Measurements from ENCODE around the gene MRTO4. TPM values are rescaled to one million over a fixed set of nuclear protein-coding genes. Genes with fewer than 3 reads are reported as not detected.

The MRTO4 gene
- 13.4 and 19.0 TPM in 2 replicates for total RNA-seq

DNA sequence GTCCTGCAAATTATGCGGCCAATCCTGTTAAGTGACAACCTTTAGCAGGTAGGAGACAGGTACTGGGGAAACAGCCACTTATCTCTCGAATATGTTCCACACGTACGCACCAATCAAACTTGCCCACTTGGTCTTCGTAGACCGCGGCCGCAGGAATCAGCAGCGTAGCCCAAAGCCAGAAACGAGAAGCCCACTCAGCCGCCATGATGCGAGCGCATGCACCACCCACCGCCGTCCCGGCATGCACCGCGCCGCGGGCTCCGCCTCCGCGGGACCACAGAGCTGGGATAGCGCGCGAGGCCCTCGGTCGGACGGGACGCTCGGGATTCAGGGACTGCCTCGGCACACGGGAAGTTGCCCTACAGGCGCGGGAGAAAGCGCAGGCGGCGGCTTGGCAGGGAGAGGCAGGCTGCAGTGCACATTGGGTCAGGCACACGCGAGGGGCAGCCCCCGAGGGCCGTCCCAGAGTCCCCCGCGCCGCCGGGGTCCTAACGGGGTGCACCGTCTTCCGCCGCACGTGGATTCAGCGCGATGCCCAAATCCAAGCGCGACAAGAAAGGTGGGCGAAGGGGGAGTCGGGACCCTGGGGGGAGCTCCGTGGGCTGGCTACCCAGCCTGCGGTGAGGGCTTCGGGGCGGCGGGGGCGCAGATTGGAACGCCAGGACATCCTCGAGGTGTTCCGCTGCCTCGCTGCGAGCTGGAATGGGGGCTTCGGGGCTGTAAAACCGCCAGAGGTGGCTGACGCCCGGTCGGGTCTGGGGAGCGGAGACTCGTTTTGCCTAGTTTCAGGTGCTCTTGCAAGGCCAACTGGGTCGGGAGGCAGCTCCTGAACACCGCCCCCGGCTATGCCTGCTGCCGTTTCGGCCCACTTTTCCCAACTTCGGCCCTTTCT, at the start of gene MRTO4, which contains the start of gene EMC1:
Gene MRTO4, plus strand, starts transcription at position 501 of the 892 bp plus-strand sequence. Its CDS starts 31 bp downstream, at position 532.
Gene EMC1, minus strand, starts transcription at position 220 of the 892 bp plus-strand sequence. Its CDS starts 15 bp downstream, at position 205.

DNA sequence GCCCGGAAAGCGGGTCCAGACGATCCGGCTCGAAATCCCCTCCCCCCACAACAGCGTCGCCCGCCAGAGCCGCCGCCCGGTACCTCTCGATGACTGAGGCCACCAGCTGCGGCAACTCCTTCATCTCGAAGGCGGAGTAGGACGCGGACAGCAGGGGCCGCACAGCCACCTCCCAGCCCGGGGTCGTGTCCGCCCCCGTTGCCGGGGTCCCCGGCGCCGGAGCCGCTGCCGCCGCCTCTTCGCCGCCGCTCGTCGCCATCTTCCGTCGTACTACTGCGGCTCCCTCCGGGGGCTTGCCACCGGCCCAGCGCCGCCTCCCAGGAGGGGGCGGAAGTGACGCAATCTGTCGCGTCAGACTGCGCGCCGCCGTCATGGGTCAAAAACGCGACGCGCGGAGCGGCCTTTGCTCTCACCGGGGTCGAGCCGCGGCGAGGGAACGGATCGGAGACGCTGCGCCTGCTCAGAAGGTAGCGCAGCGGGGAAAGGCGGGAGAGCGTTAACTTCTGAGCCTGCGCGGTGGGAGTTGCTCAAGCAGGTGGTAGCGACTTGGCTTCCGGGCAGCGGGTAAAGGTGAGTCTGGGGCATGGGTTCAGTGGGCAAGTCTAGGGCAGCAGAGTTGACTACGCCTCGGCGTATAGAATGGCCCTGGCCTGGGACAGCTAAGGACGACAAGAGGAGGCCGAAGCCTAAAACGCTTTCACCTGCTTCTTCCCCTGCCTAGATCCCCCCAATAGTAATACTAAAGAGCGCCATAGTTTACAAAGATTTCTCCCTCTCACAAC, 41.4 kb upstream of the MRTO4 start, which contains the start of gene UBR4:
Gene UBR4, minus strand, starts transcription at position 277 of the 782 bp plus-strand sequence. Its CDS starts 18 bp downstream, at position 259.

DNA sequence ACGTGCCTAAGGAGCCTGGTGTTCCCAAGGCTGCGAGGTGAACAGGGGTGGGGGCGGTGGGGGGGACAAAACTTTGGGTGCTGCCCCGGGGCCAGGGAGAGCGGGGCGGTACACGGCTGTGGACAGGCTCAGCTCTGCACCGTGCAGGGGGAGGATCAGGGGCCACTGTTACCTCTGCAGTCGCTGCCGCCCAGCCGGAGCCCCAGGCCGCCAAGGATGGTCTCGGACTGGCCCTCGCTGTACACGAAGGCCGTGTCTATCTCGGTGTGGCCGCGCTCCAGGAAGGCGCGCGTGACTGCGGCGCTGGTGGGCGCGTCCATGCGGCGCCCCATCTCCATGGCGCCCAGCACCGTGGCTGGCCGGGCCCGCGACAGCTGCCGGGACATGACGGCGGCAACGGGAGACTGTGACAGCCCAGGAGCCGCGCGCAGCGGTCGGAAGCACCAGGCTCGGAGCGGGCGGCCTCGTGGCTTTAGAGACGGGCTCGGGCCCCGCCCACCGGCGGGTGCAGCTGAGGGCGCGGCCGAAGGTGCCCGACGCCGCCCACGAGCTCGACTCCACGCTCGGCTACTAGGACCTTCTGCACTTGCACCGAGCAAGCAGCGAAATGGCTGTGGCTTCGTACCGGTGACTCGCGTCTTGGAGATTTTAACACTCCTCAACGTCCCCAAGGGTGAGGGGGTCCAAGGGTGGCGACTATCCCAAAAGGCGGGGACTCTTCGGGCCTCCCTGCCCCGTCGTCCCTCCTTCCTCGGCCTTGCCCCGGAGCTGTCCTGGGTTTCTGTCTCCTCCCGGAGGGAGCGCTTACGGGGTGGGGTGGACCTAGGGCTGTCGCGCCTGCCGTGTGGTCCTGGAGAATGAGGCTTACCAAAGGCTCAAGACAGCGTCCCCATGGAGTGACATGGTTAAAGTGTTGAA, 37.0 kb downstream of the MRTO4 start, which contains the start of gene AKR7A3:
Gene AKR7A3, minus strand, starts transcription at position 447 of the 918 bp plus-strand sequence. Its CDS starts 61 bp downstream, at position 386.

Other genes starting within 250 kb of the MRTO4 start
- gene UBR4, start 41.5 kb upstream of the MRTO4 start, total RNA-seq = 83.4 and 86.1 TPM in 2 replicates
- gene EMC1, start 281 bp upstream of the MRTO4 start, total RNA-seq = 29.5 and 31.5 TPM in 2 replicates
- gene AKR7A3, start 37.0 kb downstream of the MRTO4 start, total RNA-seq = 0.09 and 0.11 TPM in 2 replicates
- gene AKR7A2, start 60.3 kb downstream of the MRTO4 start, total RNA-seq = 49.8 and 49.9 TPM in 2 replicates
- 11.2 and 11.5 TPM in 2 replicates for gene SLC66A1, start 60.5 kb downstream of the MRTO4 start, total RNA-seq
- gene CAPZB, start 233.7 kb downstream of the MRTO4 start, total RNA-seq = 192 and 194 TPM in 2 replicates